ENCODE data around the gene MDC1.

- TF ChIP-seq CTCF (IDR thresholded peaks at IDR 0.05) (no peak), POLR2A (IDR thresholded peaks at IDR 0.05) (no peak), POLR2AphosphoS5 (IDR thresholded peaks at IDR 0.05) (no peak)
Measured at GRCh38 chr6:30754631-30755030, 37.5 kb upstream of the MDC1 start.
